K562 (cell line): Measurements from ENCODE around the gene NRG3. TPM values are rescaled to one million over a fixed set of nuclear protein-coding genes. Genes with fewer than 3 reads are reported as not detected.

Experiments
- ATAC-seq: fragments of 200-7000 bp; cut with Tn5 transposase; 3 replicates; pipeline ENCODE4 v1.9.1; 2020; ENCODE audit warnings: moderate library complexity
- BruUV-seq: library from RNA; stranded (reverse); fragments of 400-500 nt; replicated peaks from 2 replicates; lab custom pipeline; 2021; lab: Mats Ljungman, UMichigan
- CTCF ChIA-PET: fragments of 300-600 bp; formaldehyde crosslinking; extraction: SDS; loops from one replicate; lab custom pipeline; 2021; ENCODE audit warnings: low intra/inter-chr PET ratio; lab: Yijun Ruan, JAX
- POLR2A ChIA-PET: fragments of 300-600, 350-650 bp; sonication (Branson Sonifier 250); formaldehyde crosslinking; extraction: SDS; loops from one replicate; lab custom pipeline; 2021; ENCODE audit warnings: antibody characterized with exemption, inconsistent platforms; lab: Yijun Ruan, JAX
- DNase-seq, 4 experiments: peaks; one replicate each; pipeline versions ENCODE4 v3.0.0 to v3.0.0-alpha.2; 2011 to 2018; ENCODE audit warnings: low spot score in 3 of 4, mixed read lengths in 3 of 4; ENCODE audit errors: extremely low read depth in 1 of 4
- FAIRE-seq: peaks from 2 replicates; lab custom pipeline; 2011; peaks lifted over from hg19 to GRCh38; lab: Jason Lieb, UNC
- H2AFZ ChIP-seq: 2 replicates; pipeline ENCODE4 v1.6.0; 2011; ENCODE audit warnings: low read depth, low read length, control low read depth, inconsistent platforms
- H3K27ac ChIP-seq: fragments of 200-600 bp; 3 replicates; pipeline ENCODE4 v1.8.0; 2011; ENCODE audit warnings: low read depth, mild to moderate bottlenecking, control low read depth, inconsistent platforms, low read length, moderate library complexity, mixed read lengths; ENCODE audit errors: extremely low read depth
- H3K27me3 ChIP-seq, 2 experiments: fragments of 300-600 bp in 1 of 2; 2 replicates in 1 of 2; 3 replicates in 1 of 2; pipeline versions ENCODE4 v1.6.0 to v1.8.0; 2011; ENCODE audit warnings: inconsistent platforms in 2 of 2, low read length in 2 of 2, mild to moderate bottlenecking in 1 of 2, mixed read lengths in 1 of 2, moderate library complexity in 1 of 2; ENCODE audit not compliant: control insufficient read depth in 2 of 2, insufficient read depth in 2 of 2
- H3K36me3 ChIP-seq: fragments of 300-600 bp; 3 replicates; pipeline ENCODE4 v1.8.0; 2011; ENCODE audit warnings: mild to moderate bottlenecking, low read length, inconsistent platforms; ENCODE audit not compliant: control insufficient read depth, insufficient read depth
- H3K4me1 ChIP-seq, 2 experiments: fragments of 200-600 bp in 1 of 2; replicated peaks in 1 of 2; 2 replicates in 1 of 2; 3 replicates in 1 of 2; pipeline versions ENCODE4 v1.5.1 to v1.8.0; 2011; ENCODE audit warnings: inconsistent platforms in 2 of 2, low read length in 2 of 2, mild to moderate bottlenecking in 1 of 2, mixed read lengths in 1 of 2, moderate library complexity in 1 of 2; ENCODE audit not compliant: control insufficient read depth in 2 of 2, insufficient read depth in 2 of 2
- H3K4me2 ChIP-seq: 2 replicates; pipeline ENCODE4 v1.6.1; 2011; ENCODE audit warnings: low read length, control low read depth, inconsistent platforms, mixed read lengths; ENCODE audit not compliant: insufficient read depth
- H3K4me3 ChIP-seq: fragments of 200-600 bp; sonication (generic), shearing (Covaris generic); 2 replicates; pipeline ENCODE4 v1.5.1; 2016; ENCODE audit warnings: control low read depth, inconsistent platforms
- H3K79me2 ChIP-seq: fragments of 200-600 bp; 3 replicates; pipeline ENCODE4 v1.8.0; 2011; ENCODE audit warnings: low read length, inconsistent platforms; ENCODE audit not compliant: control insufficient read depth, insufficient read depth
- H3K9ac ChIP-seq, 2 experiments: 2 replicates each; pipeline versions ENCODE4 v1.6.0 to v1.6.1; 2011; ENCODE audit warnings: low read depth in 2 of 2, low read length in 2 of 2, control low read depth in 1 of 2, inconsistent platforms in 1 of 2, mild to moderate bottlenecking in 1 of 2, mixed read lengths in 1 of 2; ENCODE audit not compliant: insufficient read depth in 1 of 2
- H3K9me1 ChIP-seq: one replicate; pipeline ENCODE4 v1.6.0; 2011; ENCODE audit warnings: inconsistent platforms, mild to moderate bottlenecking, low read length, moderate library complexity; ENCODE audit not compliant: control insufficient read depth, insufficient read depth
- H3K9me3 ChIP-seq: replicated peaks from 2 replicates; pipeline ENCODE4 v1.5.1; 2011; ENCODE audit warnings: low read depth, low read length, inconsistent platforms; ENCODE audit not compliant: control insufficient read depth, insufficient read depth
- H4K20me1 ChIP-seq: replicated peaks from 2 replicates; pipeline ENCODE4 v1.6.1; 2011; ENCODE audit warnings: low read length, inconsistent platforms, mixed read lengths; ENCODE audit not compliant: control insufficient read depth, insufficient read depth
- CTBP1 ChIP-seq: fragments of 450-650 bp; IDR thresholded peaks from 2 replicates; pipeline ENCODE4 v1.6.1; 2016; ENCODE audit warnings: borderline replicate concordance
- EZH2 ChIP-seq: IDR thresholded peaks from 2 replicates; pipeline ENCODE4 v1.6.1; 2012; ENCODE audit warnings: low read depth, mild to moderate bottlenecking, inconsistent platforms, low read length, borderline replicate concordance
- GATAD2B ChIP-seq: fragments of 450-650 bp; IDR thresholded peaks from 2 replicates; pipeline ENCODE4 v1.6.1; 2017; ENCODE audit warnings: mild to moderate bottlenecking, borderline replicate concordance
- HDAC1 ChIP-seq, 2 experiments: fragments of 450-650 bp; IDR thresholded peaks; 2 replicates each; pipeline ENCODE4 v1.6.1; 2016 to 2017; ENCODE audit warnings: inconsistent platforms in 1 of 2, mild to moderate bottlenecking in 1 of 2, moderate library complexity in 1 of 2
- HMG20B ChIP-seq: fragments of 250-450 bp; sonication (Bioruptor Pico); IDR thresholded peaks from 2 replicates; pipeline ENCODE4 v1.5.0; 2021; ENCODE audit warnings: mild to moderate bottlenecking
- JUNB ChIP-seq: fragments of 450-650 bp; formaldehyde crosslinking; conservative IDR thresholded peaks from 2 replicates; pipeline ENCODE4 v1.4.0; 2020; ENCODE audit warnings: mild to moderate bottlenecking
- NCOA1 ChIP-seq: fragments of 450-650 bp; IDR thresholded peaks from 2 replicates; pipeline ENCODE4 v1.6.1; 2016; ENCODE audit warnings: low read depth
- PYGO2 ChIP-seq: fragments of 450-650 bp; IDR thresholded peaks from 2 replicates; pipeline ENCODE4 v1.6.1; 2016; ENCODE audit warnings: mild to moderate bottlenecking, missing genetic modification characterization, moderate library complexity, missing compliant biosample characterization
- RCOR1 ChIP-seq, 2 experiments: IDR thresholded peaks; 2 replicates each; pipeline ENCODE4 v1.6.1; 2012; ENCODE audit warnings: low read depth in 2 of 2, low read length in 2 of 2, borderline replicate concordance in 1 of 2, improper control_type of control experiment in 1 of 2
- SMARCB1 ChIP-seq: IDR thresholded peaks from 2 replicates; pipeline ENCODE4 v1.6.1; 2011; ENCODE audit warnings: improper control_type of control experiment, low read depth; ENCODE audit not compliant: insufficient read length
- SPI1 ChIP-seq: IDR thresholded peaks from 2 replicates; pipeline ENCODE4 v1.6.1; 2011; ENCODE audit warnings: low read depth, low read length, control low read depth, borderline replicate concordance
- TCF7 ChIP-seq: sonication (generic); IDR thresholded peaks from 2 replicates; pipeline ENCODE4 v1.6.1; 2016; ENCODE audit warnings: antibody characterized with exemption, borderline replicate concordance
- in situ Hi-C: fragments of 300-500 bp; cut with MboI; formaldehyde crosslinking; loops from 4 replicates; pipeline ENCODE4 v1.15.0; 2018; ENCODE audit warnings: inconsistent platforms, mixed read lengths
- intact Hi-C: fragments of 100-400 bp; cut with micrococcal nuclease; formaldehyde crosslinking; loops from 2 replicates; pipeline ENCODE4 v1.14.2; 2022
- polyA plus RNA-seq, 8 experiments: library from polyadenylated mRNA; depleted of rRNA in 4 of 8; stranded (reverse) in 5 of 8; unstranded in 3 of 8; fragments of >200 nt; fragmentation: Nextera tagmentation in 2 of 8; fragmentation: Illumina TruSeq in 1 of 8; extraction: Ambion mirVana in 2 of 8; extraction: Trizol in 1 of 8; gene quantifications; 2 replicates each; pipeline versions ENCODE4 v1.2.1 to v1.2.3, GENCODE V29; 2011 to 2014; ENCODE audit warnings: inconsistent platforms in 1 of 8, missing spikeins in 1 of 8
- total RNA-seq, 7 experiments: library from RNA; depleted of rRNA in 6 of 7; stranded (reverse); fragments of >200 nt in 6 of 7; fragmentation: Illumina TruSeq in 2 of 7; extraction: Trizol in 2 of 7; gene quantifications; 2 replicates each; pipeline versions ENCODE4 v1.2.1 to v1.2.3, GENCODE V29; 2011 to 2021; ENCODE audit warnings: low replicate concordance in 1 of 7
- TF ChIP-seq, protein P1 (sequence below): fragments of 450-650 bp; IDR thresholded peaks from 2 replicates; pipeline ENCODE4 v1.7.0; 2016; ENCODE audit warnings: borderline replicate concordance
- TF ChIP-seq, protein P2 (sequence below): fragments of 250-450 bp; sonication (Bioruptor Pico); IDR thresholded peaks from 2 replicates; pipeline ENCODE4 v1.5.0; 2021; ENCODE audit warnings: mild to moderate bottlenecking, borderline replicate concordance

The NRG3 gene
- total and polyA plus RNA-seq, 9 of the 15 experiments (the other 6 are each of a cell fraction or from before 2014, with no cell fraction given): not detected

DNA sequence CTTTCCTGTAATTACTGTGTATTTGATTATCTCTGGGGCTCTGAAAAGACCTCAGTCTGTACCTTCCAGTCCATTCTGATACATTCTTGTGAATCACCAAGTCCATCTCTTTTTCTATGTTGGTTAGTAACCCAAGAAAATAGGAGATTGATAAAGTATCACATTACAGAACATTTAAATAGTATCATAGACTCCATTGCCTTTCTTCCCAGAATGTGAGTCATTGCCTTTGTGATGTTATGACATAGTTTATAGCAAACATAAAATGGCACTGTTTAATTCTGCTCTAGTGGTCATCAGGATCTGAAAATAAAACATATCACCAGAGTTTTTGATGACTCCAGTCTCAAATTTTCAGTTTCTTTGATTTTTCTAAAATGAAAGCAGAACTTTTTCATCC lies 78.4 kb downstream of the NRG3 start:
- no peaks in the 10 kb centered on the region for H3K79me2 ChIP-seq
- H3K4me2 ChIP-seq: no peak overlapping the region
- no peaks in the 10 kb centered on the region for H4K20me1 ChIP-seq
- DNase-seq (no peak), FAIRE-seq (no peak), ATAC-seq (no peak)
- no peak for TF ChIP-seq GATAD2B
- TF ChIP-seq SPI1: no peak
- TF ChIP-seq EZH2: no peak
- no peak for TF ChIP-seq CTBP1
- no peak for TF ChIP-seq PYGO2 (tag)
- no peak for TF ChIP-seq TCF7
- TF ChIP-seq, protein P1, sequence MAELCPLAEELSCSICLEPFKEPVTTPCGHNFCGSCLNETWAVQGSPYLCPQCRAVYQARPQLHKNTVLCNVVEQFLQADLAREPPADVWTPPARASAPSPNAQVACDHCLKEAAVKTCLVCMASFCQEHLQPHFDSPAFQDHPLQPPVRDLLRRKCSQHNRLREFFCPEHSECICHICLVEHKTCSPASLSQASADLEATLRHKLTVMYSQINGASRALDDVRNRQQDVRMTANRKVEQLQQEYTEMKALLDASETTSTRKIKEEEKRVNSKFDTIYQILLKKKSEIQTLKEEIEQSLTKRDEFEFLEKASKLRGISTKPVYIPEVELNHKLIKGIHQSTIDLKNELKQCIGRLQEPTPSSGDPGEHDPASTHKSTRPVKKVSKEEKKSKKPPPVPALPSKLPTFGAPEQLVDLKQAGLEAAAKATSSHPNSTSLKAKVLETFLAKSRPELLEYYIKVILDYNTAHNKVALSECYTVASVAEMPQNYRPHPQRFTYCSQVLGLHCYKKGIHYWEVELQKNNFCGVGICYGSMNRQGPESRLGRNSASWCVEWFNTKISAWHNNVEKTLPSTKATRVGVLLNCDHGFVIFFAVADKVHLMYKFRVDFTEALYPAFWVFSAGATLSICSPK: no peak
- no peak for TF ChIP-seq JUNB
- TF ChIP-seq HMG20B: no peak
- no peak for TF ChIP-seq NCOA1
- no peak for TF ChIP-seq RCOR1 (IDR thresholded peaks at IDR 0.05; ENCODE audit: borderline replicate concordance in 1 of 2, low read depth in 2 of 2, low read length in 2 of 2)
- TF ChIP-seq HDAC1 (IDR thresholded peaks at IDR 0.05): no peak
- TF ChIP-seq SMARCB1: no peak
- TF ChIP-seq, protein P2, sequence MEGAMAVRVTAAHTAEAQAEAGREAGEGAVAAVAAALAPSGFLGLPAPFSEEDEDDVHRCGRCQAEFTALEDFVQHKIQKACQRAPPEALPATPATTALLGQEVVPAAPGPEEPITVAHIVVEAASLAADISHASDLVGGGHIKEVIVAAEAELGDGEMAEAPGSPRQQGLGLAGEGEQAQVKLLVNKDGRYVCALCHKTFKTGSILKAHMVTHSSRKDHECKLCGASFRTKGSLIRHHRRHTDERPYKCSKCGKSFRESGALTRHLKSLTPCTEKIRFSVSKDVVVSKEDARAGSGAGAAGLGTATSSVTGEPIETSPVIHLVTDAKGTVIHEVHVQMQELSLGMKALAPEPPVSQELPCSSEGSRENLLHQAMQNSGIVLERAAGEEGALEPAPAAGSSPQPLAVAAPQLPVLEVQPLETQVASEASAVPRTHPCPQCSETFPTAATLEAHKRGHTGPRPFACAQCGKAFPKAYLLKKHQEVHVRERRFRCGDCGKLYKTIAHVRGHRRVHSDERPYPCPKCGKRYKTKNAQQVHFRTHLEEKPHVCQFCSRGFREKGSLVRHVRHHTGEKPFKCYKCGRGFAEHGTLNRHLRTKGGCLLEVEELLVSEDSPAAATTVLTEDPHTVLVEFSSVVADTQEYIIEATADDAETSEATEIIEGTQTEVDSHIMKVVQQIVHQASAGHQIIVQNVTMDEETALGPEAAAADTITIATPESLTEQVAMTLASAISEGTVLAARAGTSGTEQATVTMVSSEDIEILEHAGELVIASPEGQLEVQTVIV (CRISPR knock-in tag): no peak
- in situ Hi-C loops (no loop called here), intact Hi-C loops (no loop called here)
- no peak overlapping the region for H3K27ac ChIP-seq
- POLR2A ChIA-PET: no interaction called here
- BruUV-seq: no TSS peak
- H3K27me3 ChIP-seq: no peaks in the 10 kb centered on the region
- no peaks in the 10 kb centered on the region for H3K36me3 ChIP-seq
- H3K9ac ChIP-seq: no peak overlapping the region
- no peak overlapping the region for H2AFZ ChIP-seq
- H3K4me3 ChIP-seq: no peak overlapping the region
- H3K4me1 ChIP-seq: no peaks in the 10 kb centered on the region
- CTCF ChIA-PET: no interaction called here
- H3K9me1 ChIP-seq: no peaks in the 10 kb centered on the region
- H3K9me3 ChIP-seq: no peaks in the 10 kb centered on the region
